GM13977 (cell line): Measurements from ENCODE around the gene DAPK1.

Experiments
- DNase-seq: peaks from one replicate; pipeline ENCODE4 v3.0.0; 2012; ENCODE audit warnings: low spot score
- in situ Hi-C: fragments of 300-500 bp; cut with MboI; formaldehyde crosslinking; loops from one replicate; pipeline ENCODE4 v1.12.0; 2022; ENCODE audit warnings: low sequenced_read_pairs, low pct_unique_long_range_greater_than_20kb, mixed read lengths, inconsistent platforms; ENCODE audit not compliant: unreplicated experiment
- TF ChIP-seq, protein P1 (sequence below): IDR thresholded peaks from 2 replicates; pipeline ENCODE4 v1.5.1; 2012; ENCODE audit warnings: mild to moderate bottlenecking, control low read depth; ENCODE audit not compliant: insufficient read depth; ENCODE audit errors: extremely low read depth, missing control alignments

The DAPK1 gene

DNA sequence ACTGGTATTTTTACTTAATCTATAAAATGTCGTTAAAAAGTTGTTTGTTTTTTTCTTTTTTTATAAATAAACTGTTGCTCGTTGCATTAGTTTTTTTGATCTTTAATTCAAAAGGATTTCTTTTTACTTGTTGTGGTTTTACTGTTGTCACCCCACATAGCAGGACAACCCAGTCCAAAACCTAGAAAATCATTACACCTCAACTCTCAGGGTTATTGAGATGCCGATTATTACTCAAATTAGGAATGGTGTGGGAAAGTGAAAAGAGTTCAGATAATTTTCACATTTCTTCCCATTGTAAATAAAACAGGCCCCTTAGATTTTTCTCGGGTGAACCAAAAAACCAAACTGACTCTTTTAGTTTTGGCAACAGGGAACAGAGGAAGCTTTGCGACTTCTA is 210.9 kb downstream of the DAPK1 start:
- no peak for DNase-seq
- TF ChIP-seq, protein P1, sequence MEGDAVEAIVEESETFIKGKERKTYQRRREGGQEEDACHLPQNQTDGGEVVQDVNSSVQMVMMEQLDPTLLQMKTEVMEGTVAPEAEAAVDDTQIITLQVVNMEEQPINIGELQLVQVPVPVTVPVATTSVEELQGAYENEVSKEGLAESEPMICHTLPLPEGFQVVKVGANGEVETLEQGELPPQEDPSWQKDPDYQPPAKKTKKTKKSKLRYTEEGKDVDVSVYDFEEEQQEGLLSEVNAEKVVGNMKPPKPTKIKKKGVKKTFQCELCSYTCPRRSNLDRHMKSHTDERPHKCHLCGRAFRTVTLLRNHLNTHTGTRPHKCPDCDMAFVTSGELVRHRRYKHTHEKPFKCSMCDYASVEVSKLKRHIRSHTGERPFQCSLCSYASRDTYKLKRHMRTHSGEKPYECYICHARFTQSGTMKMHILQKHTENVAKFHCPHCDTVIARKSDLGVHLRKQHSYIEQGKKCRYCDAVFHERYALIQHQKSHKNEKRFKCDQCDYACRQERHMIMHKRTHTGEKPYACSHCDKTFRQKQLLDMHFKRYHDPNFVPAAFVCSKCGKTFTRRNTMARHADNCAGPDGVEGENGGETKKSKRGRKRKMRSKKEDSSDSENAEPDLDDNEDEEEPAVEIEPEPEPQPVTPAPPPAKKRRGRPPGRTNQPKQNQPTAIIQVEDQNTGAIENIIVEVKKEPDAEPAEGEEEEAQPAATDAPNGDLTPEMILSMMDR, result no peak
- in situ Hi-C loops, result no loop called here

DNA sequence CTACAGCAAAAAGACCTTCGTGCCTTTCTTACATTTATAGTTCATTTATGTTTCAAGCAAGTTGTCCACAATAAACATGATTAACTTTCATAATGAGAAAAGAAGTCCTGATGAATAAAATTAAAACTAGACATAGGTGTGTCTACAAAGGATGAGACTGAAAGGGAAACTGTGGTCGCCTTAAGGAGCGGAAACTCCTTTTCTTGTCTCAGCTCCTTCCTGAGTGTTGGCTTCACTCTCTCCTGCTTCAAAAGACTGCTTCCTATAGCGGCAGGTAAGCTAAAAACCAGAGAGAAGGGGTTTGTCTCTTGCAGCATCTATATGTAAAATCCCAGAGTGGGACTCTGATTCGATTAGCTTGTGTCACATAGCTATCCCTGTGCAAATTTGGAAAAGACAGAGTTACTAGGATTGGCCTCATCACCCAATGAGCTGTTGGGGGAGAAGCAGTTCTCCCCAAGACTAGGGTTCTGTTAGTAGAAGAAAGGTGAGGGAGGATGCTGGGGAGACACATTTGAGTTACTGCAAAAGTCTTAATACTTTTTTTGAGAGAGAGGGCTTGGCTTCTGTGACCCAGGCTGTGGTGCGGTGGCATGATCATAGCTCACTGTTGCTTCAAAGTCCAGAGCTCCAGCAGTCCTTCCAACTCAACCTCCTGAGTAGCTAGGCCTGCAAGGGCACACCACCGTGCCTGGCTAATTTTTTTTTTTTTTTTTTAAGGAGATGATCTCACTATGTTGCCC is 211.5 kb downstream of the DAPK1 start:
- TF ChIP-seq, protein P1, result no peak
- DNase-seq, result no peak
- in situ Hi-C loops, result no loop called here

DNA sequence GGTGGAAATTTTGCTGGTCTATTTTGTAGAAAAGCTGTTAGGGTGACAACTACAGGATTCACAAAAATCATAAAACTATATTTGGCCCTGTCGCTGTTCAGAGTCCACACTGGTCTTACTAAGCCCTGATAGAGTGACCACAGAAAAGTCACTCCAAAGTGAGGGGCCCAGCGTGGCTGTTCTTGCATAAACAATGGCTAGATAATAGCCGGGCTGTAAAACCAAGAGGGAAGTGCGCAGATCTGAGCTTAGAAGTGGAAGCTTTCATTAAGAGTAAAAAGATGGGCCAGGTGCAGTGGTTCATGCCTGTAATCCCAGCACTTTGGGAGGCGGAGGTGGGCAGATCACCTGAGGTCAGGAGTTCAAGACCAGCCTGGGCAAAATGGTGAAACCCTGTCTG is 212.8 kb downstream of the DAPK1 start:
- no peak for DNase-seq
- TF ChIP-seq, protein P1, result no peak
- in situ Hi-C loops, result no loop called here

DNA sequence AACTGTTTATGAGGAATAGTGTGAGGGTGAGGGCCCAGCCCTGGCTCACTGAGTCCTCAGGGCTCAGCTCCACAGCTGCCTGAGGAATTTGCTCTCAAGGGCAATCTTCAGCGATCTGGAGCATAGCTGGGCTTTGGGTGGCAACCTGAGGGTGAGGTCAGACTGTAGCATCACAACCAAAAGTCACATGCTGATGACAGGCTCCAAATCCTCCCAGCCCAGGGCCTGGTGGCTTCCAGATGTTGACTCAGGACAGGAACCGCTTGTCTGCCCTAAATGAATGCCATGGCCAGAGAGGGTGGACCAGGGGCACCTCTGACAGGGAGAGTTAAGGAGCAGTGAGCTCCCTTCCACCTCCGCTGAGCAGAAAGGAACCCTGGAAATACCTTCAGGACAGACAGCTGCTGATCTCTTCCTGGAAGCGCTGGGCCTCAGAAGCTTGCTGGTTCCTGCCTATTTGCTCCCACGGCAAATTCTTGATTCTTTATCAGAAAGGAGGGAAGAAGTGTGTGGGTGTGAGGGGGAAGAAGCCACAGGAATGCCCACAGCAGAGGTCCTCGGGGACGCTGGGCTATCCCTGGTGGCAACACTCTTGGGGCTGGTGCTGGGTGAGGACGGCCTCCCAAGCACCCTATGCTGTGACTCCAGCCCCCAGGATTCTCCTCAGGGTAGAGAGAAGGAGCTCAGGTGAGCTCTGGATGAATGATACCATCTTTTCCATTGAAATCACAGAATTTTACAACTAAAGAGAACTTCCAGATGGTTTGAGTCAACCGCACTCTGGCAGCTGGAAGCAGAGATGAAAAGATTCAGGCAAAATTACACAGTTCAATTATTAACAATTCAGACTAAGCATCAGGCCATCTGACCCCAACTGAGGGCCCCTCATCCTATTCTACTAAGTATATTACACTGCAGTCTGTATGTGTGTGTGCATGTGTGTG is 214.5 kb downstream of the DAPK1 start:
- in situ Hi-C loops, result no loop called here
- TF ChIP-seq, protein P1, result no peak
- DNase-seq, result no peak

DNA sequence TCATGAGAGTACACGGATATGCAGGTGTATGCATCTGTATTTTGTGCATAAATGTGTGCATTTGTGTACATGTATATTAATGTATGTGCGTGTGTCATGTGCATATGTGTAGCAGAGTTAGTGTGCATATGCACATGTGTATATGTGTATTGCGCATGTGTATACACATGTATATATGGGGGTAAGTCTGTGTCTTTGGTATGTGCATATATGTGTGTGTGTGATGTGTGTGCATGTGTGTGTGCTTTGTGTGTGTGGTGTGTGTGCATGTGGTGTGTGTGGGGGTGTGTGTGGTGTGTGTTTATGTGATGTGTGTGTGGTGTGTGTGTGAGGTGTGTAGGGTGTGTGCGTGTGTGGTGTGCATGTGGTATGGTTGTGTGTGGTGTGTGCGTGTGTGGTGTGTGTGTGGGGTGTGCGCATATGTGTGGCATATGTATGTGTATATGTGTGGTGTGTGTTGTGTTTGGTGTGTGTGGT is 215.2 kb downstream of the DAPK1 start:
- TF ChIP-seq, protein P1, result no peak

DNA sequence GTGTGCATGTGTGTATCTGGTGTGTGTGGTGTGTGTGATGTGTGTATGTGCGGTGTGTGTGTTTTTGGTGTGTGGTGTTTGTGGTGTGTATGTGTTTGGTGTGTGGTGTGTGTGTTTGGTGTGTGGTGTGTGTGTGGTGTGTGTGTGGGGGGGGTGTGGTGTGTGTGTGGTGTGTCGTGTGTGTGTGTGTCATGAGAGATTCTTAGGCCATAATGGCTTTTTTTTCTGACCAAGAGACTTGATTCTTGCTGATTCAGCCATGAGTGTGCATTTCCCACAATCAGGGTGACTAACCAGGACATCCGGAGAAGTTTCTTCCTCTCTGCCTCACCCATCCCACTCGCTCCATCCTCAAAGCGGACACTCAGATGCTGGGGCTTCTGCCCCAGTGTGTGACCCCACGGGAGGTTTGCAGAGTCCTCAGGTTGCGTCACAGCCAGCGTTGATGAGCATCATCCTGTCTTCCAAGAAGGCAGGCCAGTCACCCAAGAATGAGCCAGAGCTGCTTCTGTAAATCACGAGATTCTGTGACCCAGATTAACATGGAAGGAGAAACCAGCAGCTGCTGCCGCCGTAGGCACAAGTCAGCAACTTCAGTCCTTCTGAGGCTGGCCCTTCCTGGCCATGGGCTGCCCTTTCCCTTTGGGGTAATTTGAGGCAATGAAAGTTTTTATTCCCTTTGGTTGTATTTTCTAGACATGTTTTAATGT is 215.8 kb downstream of the DAPK1 start:
- in situ Hi-C loops, result no loop called here
- no peak for DNase-seq
- TF ChIP-seq, protein P1, result no peak

More for the DNA sequence above, 215.2 kb downstream of the DAPK1 start:
- in situ Hi-C loops, result no loop called here
- no peak for DNase-seq
